22Rv1 (cell line): ENCODE measurements around the gene WDR43.

ENCODE experiments used
- H3K27ac ChIP-seq: fragments of 450-650 bp; 2 replicates; pipeline ENCODE4 v1.5.1; 2017
- CTCF ChIP-seq: fragments of 450-650 bp; IDR thresholded peaks from 2 replicates; pipeline ENCODE4 v1.5.1; 2017; ENCODE audit warnings: mild to moderate bottlenecking
- ZFX ChIP-seq: fragments of 450-650 bp; IDR thresholded peaks from 2 replicates; pipeline ENCODE4 v1.6.1; 2017; ENCODE audit warnings: antibody characterized with exemption, borderline replicate concordance

WDR43 gene

DNA sequence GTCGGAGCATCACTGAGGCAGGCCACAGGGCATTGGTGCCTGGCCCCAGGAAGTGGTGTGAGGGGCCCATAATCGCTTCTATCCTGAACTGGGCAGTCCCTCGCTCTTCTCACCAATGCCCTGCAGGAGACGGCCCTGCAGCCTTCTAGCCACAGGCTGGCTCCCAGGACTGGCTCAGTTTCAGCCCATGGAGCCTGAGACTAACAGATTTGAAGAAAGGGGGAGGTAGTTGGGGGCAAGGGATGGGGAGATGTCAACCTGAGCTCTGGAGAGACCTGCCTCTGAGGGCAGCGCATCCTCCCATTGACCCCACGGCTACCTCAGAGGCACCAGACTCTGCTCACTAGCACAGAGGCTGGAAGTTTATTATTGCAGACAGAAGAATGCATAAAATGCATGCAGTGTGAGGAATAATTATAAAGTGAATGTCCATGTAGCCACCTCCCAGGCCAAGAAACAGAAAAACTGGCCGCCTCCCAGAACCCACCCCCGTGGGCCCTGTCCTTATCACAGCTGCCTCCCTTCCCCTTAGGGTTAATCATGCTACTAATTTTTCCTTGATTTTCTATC lies 88.0 kb downstream of the WDR43 start:
- no peak overlapping the region for H3K27ac ChIP-seq
- TF ChIP-seq CTCF (no peak), ZFX (no peak)

DNA sequence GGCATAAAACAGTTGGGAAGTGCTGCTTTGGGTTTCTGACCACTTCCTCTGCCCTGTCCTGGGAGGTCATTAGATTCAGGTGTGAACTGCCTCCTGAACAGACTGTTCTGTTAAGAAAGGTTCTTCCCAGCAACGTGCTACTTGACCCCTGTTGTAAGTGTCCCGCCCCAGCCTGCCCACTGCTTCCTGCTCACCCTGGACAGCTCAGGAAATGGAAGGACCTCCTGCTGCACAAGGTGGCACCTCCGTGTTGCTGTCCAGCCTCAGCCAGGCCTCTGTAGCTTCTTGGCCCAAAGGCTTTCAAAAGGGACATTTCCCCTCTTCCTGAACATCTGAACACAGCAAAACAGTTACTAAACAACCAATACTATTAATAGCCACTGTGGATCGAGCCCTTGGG lies 92.0 kb downstream of the WDR43 start:
- no peak for TF ChIP-seq ZFX
- TF ChIP-seq CTCF, result no peak
- no peak overlapping the region for H3K27ac ChIP-seq

DNA sequence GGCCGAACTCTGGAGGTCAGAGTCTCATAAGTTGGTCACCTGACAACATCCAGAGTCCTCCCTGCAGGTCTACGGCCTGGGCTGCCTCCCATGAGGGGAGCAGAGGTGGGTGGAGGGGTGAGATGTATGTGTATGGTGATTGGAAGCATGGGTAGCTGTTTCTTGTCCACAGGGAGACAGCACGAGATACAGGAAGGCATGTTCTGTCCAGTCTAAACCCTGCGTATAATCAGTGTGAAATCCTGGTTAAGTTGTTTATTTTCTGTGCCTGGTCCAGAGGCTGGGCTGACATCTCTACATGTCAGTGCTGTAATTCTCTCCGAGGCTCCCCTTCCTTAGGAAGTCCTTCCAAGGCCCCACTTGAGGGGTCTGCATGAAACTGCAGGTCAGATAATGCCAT lies 95.5 kb downstream of the WDR43 start:
- TF ChIP-seq ZFX (no peak), CTCF (no peak)

GRCh38 chr2:28990445-28990844 lies 96.0 kb downstream of the WDR43 start:
- TF ChIP-seq ZFX (no peak), CTCF (no peak)
- no peak overlapping the region for H3K27ac ChIP-seq

More for the DNA sequence above, 95.5 kb downstream of the WDR43 start:
- H3K27ac ChIP-seq, result no peak overlapping the region

DNA sequence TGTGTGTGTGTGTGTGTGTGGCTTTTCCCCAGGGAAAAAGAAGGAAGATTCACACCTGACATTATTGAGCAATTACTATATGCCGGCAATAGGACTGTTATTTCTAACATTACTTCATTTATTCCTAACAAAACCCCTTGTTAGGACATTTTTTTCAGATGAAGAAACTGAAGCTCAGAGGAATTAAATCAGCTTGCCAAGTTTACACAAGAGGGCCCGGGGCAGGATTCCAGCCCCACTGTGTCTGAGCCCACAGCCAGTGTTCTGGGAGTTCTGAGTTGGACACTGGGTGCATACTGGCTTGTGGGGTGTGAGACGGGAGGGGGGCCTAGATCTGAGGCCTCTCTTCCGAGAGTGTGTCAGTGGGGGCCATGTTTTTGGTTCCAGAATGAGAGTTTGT lies 96.6 kb downstream of the WDR43 start:
- no peak overlapping the region for H3K27ac ChIP-seq
- TF ChIP-seq ZFX (no peak), CTCF (no peak)

GRCh38 chr2:28991460-28991859 lies 97.0 kb downstream of the WDR43 start:
- TF ChIP-seq ZFX, result no peak
- no peak for TF ChIP-seq CTCF
- H3K27ac ChIP-seq, result no peak overlapping the region

GRCh38 chr2:28993206-28993960 lies 98.9 kb downstream of the WDR43 start:
- no peak overlapping the region for H3K27ac ChIP-seq
- no peak for TF ChIP-seq CTCF
- no peak for TF ChIP-seq ZFX
